B cell (primary cell): ENCODE data around the gene GSKIP. TPM values are rescaled to one million over a fixed set of nuclear protein-coding genes. Genes with fewer than 3 reads are reported as not detected.
A peak's percentile ranks its signal among the peaks of the same experiment; 100 is the strongest.

Experiments used
- ATAC-seq: fragments of 200-7000 bp; cut with Tn5 transposase; one replicate; pipeline ENCODE4 v1.10.0; 2021; ENCODE audit warnings: low read depth, mild to moderate bottlenecking, moderate number of reproducible peaks, moderate library complexity
- CTCF ChIA-PET: fragments of 350-600 bp; sonication (Branson Sonifier 250); formaldehyde crosslinking; loops from one replicate; lab custom pipeline; 2021; ENCODE audit warnings: antibody characterized with exemption, inconsistent platforms; lab: Charles Lee
- POLR2A ChIA-PET: fragments of 350-600 bp; sonication (Branson Sonifier 250); formaldehyde crosslinking; loops from one replicate; lab custom pipeline; 2021; ENCODE audit warnings: antibody characterized with exemption; lab: Charles Lee
- DNase-seq: peaks from one replicate; pipeline ENCODE4 v3.0.0; 2013
- H2AFZ ChIP-seq: 2 replicates; pipeline ENCODE4 v1.6.1; 2012; ENCODE audit warnings: mild to moderate bottlenecking, low read depth, low read length; ENCODE audit not compliant: insufficient read depth, poor library complexity, severe bottlenecking
- H3K27ac ChIP-seq, 2 donors: 1 replicate in 1 of 2; 2 replicates in 1 of 2; pipeline ENCODE4 v1.5.1; 2012 to 2013; ENCODE audit warnings: low read length in 2 of 2, mild to moderate bottlenecking in 2 of 2, moderate library complexity in 1 of 2
- H3K27me3 ChIP-seq, 4 experiments: fragments of 200-600 bp in 1 of 4; sonication (generic) in 1 of 4; replicated peaks in 1 of 4; 1 replicate in 2 of 4; 2 replicates in 2 of 4; pipeline versions ENCODE4 v1.6.1 to v1.7.0; 2013 to 2016; ENCODE audit warnings: low read length in 3 of 4, mild to moderate bottlenecking in 2 of 4, mixed read lengths in 1 of 4, moderate library complexity in 1 of 4; ENCODE audit not compliant: insufficient read depth in 4 of 4, control insufficient read depth in 3 of 4; ENCODE audit errors: control extremely low read depth in 1 of 4
- H3K36me3 ChIP-seq, 2 experiments: replicated peaks in 1 of 2; 1 replicate in 1 of 2; 2 replicates in 1 of 2; pipeline versions ENCODE4 v1.6.1 to v1.7.1; 2013; ENCODE audit warnings: low read length in 1 of 2; ENCODE audit not compliant: insufficient read depth in 2 of 2, control insufficient read depth in 1 of 2; ENCODE audit errors: control extremely low read depth in 1 of 2, extremely low read depth in 1 of 2
- H3K4me1 ChIP-seq, 2 donors: fragments of 200-600 bp in 1 of 2; sonication (generic) in 1 of 2; 1 replicate in 1 of 2; 2 replicates in 1 of 2; pipeline versions ENCODE4 v1.5.1 to v1.6.1; 2013 to 2017; ENCODE audit warnings: low read length in 2 of 2; ENCODE audit not compliant: control insufficient read depth in 2 of 2, insufficient read depth in 2 of 2
- H3K4me2 ChIP-seq: replicated peaks from 2 replicates; pipeline ENCODE3; 2012; ENCODE audit warnings: mild to moderate bottlenecking, low read depth, low read length; ENCODE audit not compliant: poor library complexity, severe bottlenecking
- H3K4me3 ChIP-seq, 5 experiments: fragments of 200-600 bp in 1 of 5; sonication (generic) in 1 of 5; 1 replicate in 3 of 5; 2 replicates in 2 of 5; pipeline versions ENCODE4 v1.5.1 to v1.7.0; 2011 to 2016; ENCODE audit warnings: low read length in 4 of 5, mild to moderate bottlenecking in 4 of 5, low read depth in 2 of 5, control low read depth in 1 of 5, moderate library complexity in 1 of 5; ENCODE audit not compliant: insufficient read depth in 1 of 5; ENCODE audit errors: control extremely low read depth in 1 of 5, extremely low read depth in 1 of 5
- H3K79me2 ChIP-seq: fragments of 200-600 bp; sonication (generic); one replicate; pipeline ENCODE4 v1.6.0; 2016; ENCODE audit warnings: low read length; ENCODE audit not compliant: control insufficient read depth, insufficient read depth
- H3K9ac ChIP-seq: fragments of 200-600 bp; sonication (generic); 2 replicates; pipeline ENCODE4 v1.6.1; 2017; ENCODE audit warnings: mild to moderate bottlenecking, low read length, moderate library complexity
- H3K9me3 ChIP-seq, 3 donors: one replicate each; pipeline versions ENCODE4 v1.6.1 to v1.7.1; 2013; ENCODE audit warnings: low read length in 2 of 3; ENCODE audit not compliant: control insufficient read depth in 2 of 3, insufficient read depth in 1 of 3; ENCODE audit errors: control extremely low read depth in 1 of 3
- H4K20me1 ChIP-seq: 2 replicates; pipeline ENCODE4 v1.6.0; 2012; ENCODE audit warnings: mild to moderate bottlenecking, low read length; ENCODE audit not compliant: insufficient read depth, control insufficient read depth, poor library complexity, severe bottlenecking
- H3K27ac Mint-ChIP-seq: one replicate; pipeline ENCODE4 v1.8.0; 2021; ENCODE audit warnings: mixed read lengths
- H3K27me3 Mint-ChIP-seq: one replicate; pipeline ENCODE4 v1.8.0; 2021; ENCODE audit warnings: mixed read lengths
- H3K4me1 Mint-ChIP-seq: one replicate; pipeline ENCODE4 v1.8.0; 2021; ENCODE audit warnings: mixed read lengths
- H3K4me3 Mint-ChIP-seq: one replicate; pipeline ENCODE4 v1.8.0; 2021; ENCODE audit warnings: mixed read lengths
- H3K9me3 Mint-ChIP-seq: one replicate; pipeline ENCODE4 v1.8.0; 2022; ENCODE audit warnings: mixed read lengths; ENCODE audit not compliant: insufficient read depth
- CTCF ChIP-seq: fragments of 200-600 bp; IDR thresholded peaks from one replicate; pipeline ENCODE4 v1.8.0; 2022; ENCODE audit warnings: antibody characterized with exemption, mild to moderate bottlenecking
- EZH2 ChIP-seq: IDR thresholded peaks from 2 replicates; pipeline ENCODE4 v1.6.1; 2012; ENCODE audit warnings: borderline replicate concordance, low read depth, mild to moderate bottlenecking, moderate library complexity, low read length; ENCODE audit not compliant: insufficient read depth, poor library complexity, severe bottlenecking
- WGBS: methylation state at CpG from one replicate; pipeline ENCODE4 v1.1.5; 2013; ENCODE audit warnings: missing lambda C conversion rate; ENCODE audit not compliant: insufficient coverage; 5-methylcytosine and 5-hydroxymethylcytosine counted together
- intact Hi-C: fragments of 100-400 bp; cut with micrococcal nuclease; formaldehyde crosslinking; loops from one replicate; pipeline ENCODE4 v1.10.0; 2022
- polyA plus RNA-seq: library from polyadenylated mRNA; depleted of rRNA; stranded (reverse); fragments of >200 nt; gene quantifications from 2 replicates; pipeline ENCODE4 v1.2.3, GENCODE V29; 2012
- total RNA-seq, 2 donors: library from RNA; stranded (reverse); fragments of 120-200 nt in 1 of 2; gene quantifications; 1 replicate in 1 of 2; 2 replicates in 1 of 2; pipeline versions ENCODE4 v1.2.3 to v1.2.4, GENCODE V29; 2013 to 2022

Gene GSKIP
- total and polyA plus RNA-seq, 2 donors (not counting 1 experiment from before 2014, with no cell fraction given): 5.7 to 15.8 TPM

GRCh38 chr14:96423446-96424108 is 60.3 kb downstream of the GSKIP start:
- ChIA-PET CTCF (interaction anchor here (0.7 to 8.0 kb wide), 8 partner anchors 13 to 428 kb away, joined by 3 to 107 read pairs (median 4); partner anchors contain the start of gene AK7), POLR2A (no interaction called here)
- Histone ChIP-seq H3K4me1 (peaks cover 12 to 14% of the 10 kb centered on the region in 2 donors), H3K27ac (no peak overlapping the region), H3K4me3 (peak overlapping the region in 4 of 5 experiments; percentile 14 to 57 (median 50)), H3K4me2 (peak overlapping the region; percentile 83), H3K79me2 (no peaks in the 10 kb centered on the region), H2AFZ (peak overlapping the region; percentile 68), H3K9ac (peak overlapping the region; percentile 67), H4K20me1 (no peaks in the 10 kb centered on the region), H3K27me3 (no peaks in the 10 kb centered on the region), H3K36me3 (no peaks in the 10 kb centered on the region), H3K9me3 (peaks cover 0 to 5% (median 0%) of the 10 kb centered on the region in 3 donors)
- TF ChIP-seq CTCF: no peak
- TF ChIP-seq EZH2: no peak
- Mint-ChIP-seq H3K4me3 (peak overlapping the region; percentile 91), H3K27me3 (peaks cover 4% of the 10 kb centered on the region), H3K27ac (no peak overlapping the region), H3K9me3 (no peaks in the 10 kb centered on the region), H3K4me1 (peaks cover 23% of the 10 kb centered on the region)
- 39% methylated on average over 25 of the region's 25 CpGs for WGBS
- peak; percentile 8 for DNase-seq
- no peak for ATAC-seq
- intact Hi-C loops: loop anchor here (1.0 to 10.0 kb wide), 4 partner anchors 31 to 862 kb away; partner anchors contain the start of genes AK7, ATG2B and GSKIP
